Measurements from ENCODE around the gene FXN.
"Not testable (repeated sequence)": the region's sequence is repeated elsewhere in the genome, so short reads cannot be mapped to it uniquely, and the experiment has no call there.

Gene FXN

GRCh38 chr9:69089082-69089481 is 53.5 kb downstream of the FXN start:
- no peak for DNase-seq
- in situ Hi-C loops (cut with HindIII; ENCODE audit: low pct_ligation_motif_present, low pct_unique_long_range_greater_than_20kb, low sequenced_read_pairs) = no loop called here

- in situ Hi-C loops (cut with HindIII; ENCODE audit: low pct_ligation_motif_present, low pct_unique_long_range_greater_than_20kb, low sequenced_read_pairs) = no loop called here
- no peak for DNase-seq
These were observed 53.9 kb downstream of the FXN start for GRCh38 chr9:69089491-69089890.

GRCh38 chr9:69090140-69090750 is 54.7 kb downstream of the FXN start:
- no peak for DNase-seq
- in situ Hi-C loops (cut with HindIII; ENCODE audit: low pct_ligation_motif_present, low pct_unique_long_range_greater_than_20kb, low sequenced_read_pairs) = no loop called here

- in situ Hi-C loops (cut with HindIII; ENCODE audit: low pct_ligation_motif_present, low pct_unique_long_range_greater_than_20kb, low sequenced_read_pairs) = no loop called here
These were observed 55.4 kb downstream of the FXN start for GRCh38 chr9:69090946-69091345.

GRCh38 chr9:69093471-69094103 is 58.0 kb downstream of the FXN start:
- in situ Hi-C loops (cut with HindIII; ENCODE audit: low pct_ligation_motif_present, low pct_unique_long_range_greater_than_20kb, low sequenced_read_pairs) = no loop called here
- DNase-seq = peak; percentile 66

More at GRCh38 chr9:69090946-69091345, 55.4 kb downstream of the FXN start:
- no peak for DNase-seq

- in situ Hi-C loops (cut with HindIII; ENCODE audit: low pct_ligation_motif_present, low pct_unique_long_range_greater_than_20kb, low sequenced_read_pairs); DNase-seq: not testable (repeated sequence)
These were observed 59.0 kb downstream of the FXN start for GRCh38 chr9:69094361-69095135.

- in situ Hi-C loops (cut with HindIII; ENCODE audit: low pct_ligation_motif_present, low pct_unique_long_range_greater_than_20kb, low sequenced_read_pairs) = no loop called here
- peak; percentile 90 for DNase-seq
These were observed 61.5 kb downstream of the FXN start for GRCh38 chr9:69097064-69097463.

- DNase-seq = no peak
- in situ Hi-C loops (cut with HindIII; ENCODE audit: low pct_ligation_motif_present, low pct_unique_long_range_greater_than_20kb, low sequenced_read_pairs) = no loop called here
These were observed 62.5 kb downstream of the FXN start for GRCh38 chr9:69097923-69098593.

- DNase-seq; in situ Hi-C loops (cut with HindIII; ENCODE audit: low pct_ligation_motif_present, low pct_unique_long_range_greater_than_20kb, low sequenced_read_pairs): not testable (repeated sequence)
These were observed 67.9 kb downstream of the FXN start for GRCh38 chr9:69103348-69103996.

GRCh38 chr9:69104830-69105527 is 69.4 kb downstream of the FXN start:
- in situ Hi-C loops (cut with HindIII; ENCODE audit: low pct_ligation_motif_present, low pct_unique_long_range_greater_than_20kb, low sequenced_read_pairs) = no loop called here
- DNase-seq = no peak

- in situ Hi-C loops (cut with HindIII; ENCODE audit: low pct_ligation_motif_present, low pct_unique_long_range_greater_than_20kb, low sequenced_read_pairs) = no loop called here
- no peak for DNase-seq
These were observed 72.2 kb downstream of the FXN start for GRCh38 chr9:69107771-69108170.

- DNase-seq; in situ Hi-C loops (cut with HindIII; ENCODE audit: low pct_ligation_motif_present, low pct_unique_long_range_greater_than_20kb, low sequenced_read_pairs): not testable (repeated sequence)
These were observed 73.2 kb downstream of the FXN start for GRCh38 chr9:69108706-69109105.

- in situ Hi-C loops (cut with HindIII; ENCODE audit: low pct_ligation_motif_present, low pct_unique_long_range_greater_than_20kb, low sequenced_read_pairs) = no loop called here
These were observed 73.6 kb downstream of the FXN start for GRCh38 chr9:69109152-69109551.

GRCh38 chr9:69112646-69113045 is 77.1 kb downstream of the FXN start:
- in situ Hi-C loops (cut with HindIII; ENCODE audit: low pct_ligation_motif_present, low pct_unique_long_range_greater_than_20kb, low sequenced_read_pairs); DNase-seq: not testable (repeated sequence)

More at GRCh38 chr9:69109152-69109551, 73.6 kb downstream of the FXN start:
- no peak for DNase-seq

GRCh38 chr9:69115621-69116020 is 80.1 kb downstream of the FXN start:
- DNase-seq = no peak
- in situ Hi-C loops (cut with HindIII; ENCODE audit: low pct_ligation_motif_present, low pct_unique_long_range_greater_than_20kb, low sequenced_read_pairs) = no loop called here

- no peak for DNase-seq
- in situ Hi-C loops (cut with HindIII; ENCODE audit: low pct_ligation_motif_present, low pct_unique_long_range_greater_than_20kb, low sequenced_read_pairs) = no loop called here
These were observed 83.1 kb downstream of the FXN start for GRCh38 chr9:69118656-69119055.

GRCh38 chr9:69120380-69121154 is 85.0 kb downstream of the FXN start:
- in situ Hi-C loops (cut with HindIII; ENCODE audit: low pct_ligation_motif_present, low pct_unique_long_range_greater_than_20kb, low sequenced_read_pairs) = no loop called here
- peak; percentile 73 for DNase-seq

Measured in ACHN (cell line).